ENCODE results near the gene GHRH. TPM values are rescaled to one million over a fixed set of nuclear protein-coding genes. Genes with fewer than 3 reads are reported as not detected.
A peak's percentile ranks its signal among the peaks of the same experiment; 100 is the strongest.

Gene GHRH
- total and polyA plus RNA-seq, 2 experiments from 2014 or later, result not detected

DNA sequence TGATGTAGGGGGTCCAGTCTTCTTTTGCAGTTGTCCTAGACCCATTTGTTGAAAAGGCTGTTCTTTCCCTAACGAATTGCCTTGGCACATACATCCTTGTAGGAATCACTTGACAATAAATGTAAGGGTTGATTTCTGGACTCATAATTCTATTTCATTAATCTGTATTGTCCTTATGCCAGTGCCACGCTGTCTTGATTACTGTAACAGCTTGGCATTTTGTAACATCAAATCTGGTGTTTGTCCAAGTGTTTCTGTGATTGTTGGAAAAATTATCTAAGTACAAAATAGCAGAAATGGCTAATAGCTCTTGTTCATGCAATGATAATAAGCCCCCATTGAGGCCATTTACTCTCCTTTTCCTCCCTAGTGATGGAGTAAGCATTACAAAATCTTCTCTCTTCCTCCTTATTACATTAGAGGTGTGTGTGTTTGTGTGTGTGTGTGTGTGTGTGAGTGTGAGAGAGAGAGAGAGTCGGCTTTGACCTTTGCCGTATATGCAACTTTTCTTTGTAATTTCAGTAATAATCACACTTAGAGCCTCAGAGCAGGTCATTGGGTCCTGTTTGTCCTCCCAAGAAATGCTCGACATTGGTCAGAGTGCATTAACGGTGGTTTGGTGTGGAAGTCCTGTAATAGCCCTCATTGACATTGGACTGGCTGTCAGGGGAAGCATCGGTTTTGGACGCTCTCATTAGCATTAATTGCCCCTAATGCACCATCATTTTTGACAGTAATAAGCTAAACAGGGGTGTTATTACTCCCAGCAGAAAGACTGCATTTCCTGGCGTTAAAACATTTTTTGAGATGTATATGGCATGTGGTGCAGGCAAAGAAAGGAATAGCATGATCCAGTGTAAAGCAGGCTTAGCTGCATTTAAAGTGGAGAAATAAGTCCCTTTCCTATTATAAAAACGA is 41.6 kb downstream of the GHRH start:
- Histone ChIP-seq H3K4me3 (no peak overlapping the region), H3K4me2 (no peak overlapping the region), H3K4me1 (ENCODE audit: insufficient read depth) (no peaks in the 10 kb centered on the region), H3K36me3 (replicated peaks; ENCODE audit: insufficient read depth, low read depth) (no peaks in the 10 kb centered on the region), H3K9me2 (replicated peaks; ENCODE audit: insufficient read depth) (no peaks in the 10 kb centered on the region), H3K9me3 (ENCODE audit: low read depth) (no peaks in the 10 kb centered on the region), H4K20me1 (ENCODE audit: insufficient read depth, poor library complexity, severe bottlenecking) (no peaks in the 10 kb centered on the region), H3K79me2 (peaks cover 5% of the 10 kb centered on the region), H3K27me3 (no peaks in the 10 kb centered on the region), H2AFZ (no peak overlapping the region), H3K27ac (peak overlapping the region; percentile 10)
- TF ChIP-seq EZH2 (IDR thresholded peaks at IDR 0.05; ENCODE audit: borderline replicate concordance) (no peak), EZH2phosphoT487 (IDR thresholded peaks at IDR 0.05; ENCODE audit: low read depth, severe bottlenecking, unreplicated experiment) (no peak)
- TF ChIP-seq, protein P1, sequence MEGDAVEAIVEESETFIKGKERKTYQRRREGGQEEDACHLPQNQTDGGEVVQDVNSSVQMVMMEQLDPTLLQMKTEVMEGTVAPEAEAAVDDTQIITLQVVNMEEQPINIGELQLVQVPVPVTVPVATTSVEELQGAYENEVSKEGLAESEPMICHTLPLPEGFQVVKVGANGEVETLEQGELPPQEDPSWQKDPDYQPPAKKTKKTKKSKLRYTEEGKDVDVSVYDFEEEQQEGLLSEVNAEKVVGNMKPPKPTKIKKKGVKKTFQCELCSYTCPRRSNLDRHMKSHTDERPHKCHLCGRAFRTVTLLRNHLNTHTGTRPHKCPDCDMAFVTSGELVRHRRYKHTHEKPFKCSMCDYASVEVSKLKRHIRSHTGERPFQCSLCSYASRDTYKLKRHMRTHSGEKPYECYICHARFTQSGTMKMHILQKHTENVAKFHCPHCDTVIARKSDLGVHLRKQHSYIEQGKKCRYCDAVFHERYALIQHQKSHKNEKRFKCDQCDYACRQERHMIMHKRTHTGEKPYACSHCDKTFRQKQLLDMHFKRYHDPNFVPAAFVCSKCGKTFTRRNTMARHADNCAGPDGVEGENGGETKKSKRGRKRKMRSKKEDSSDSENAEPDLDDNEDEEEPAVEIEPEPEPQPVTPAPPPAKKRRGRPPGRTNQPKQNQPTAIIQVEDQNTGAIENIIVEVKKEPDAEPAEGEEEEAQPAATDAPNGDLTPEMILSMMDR (IDR thresholded peaks at IDR 0.05; ENCODE audit: poor library complexity), result no peak
- 81% methylated on average over 10 of the region's 10 CpGs for WGBS (ENCODE audit: low lambda C conversion rate, missing lambda C conversion rate)
- no peak for DNase-seq (ENCODE audit: low spot score)

DNA sequence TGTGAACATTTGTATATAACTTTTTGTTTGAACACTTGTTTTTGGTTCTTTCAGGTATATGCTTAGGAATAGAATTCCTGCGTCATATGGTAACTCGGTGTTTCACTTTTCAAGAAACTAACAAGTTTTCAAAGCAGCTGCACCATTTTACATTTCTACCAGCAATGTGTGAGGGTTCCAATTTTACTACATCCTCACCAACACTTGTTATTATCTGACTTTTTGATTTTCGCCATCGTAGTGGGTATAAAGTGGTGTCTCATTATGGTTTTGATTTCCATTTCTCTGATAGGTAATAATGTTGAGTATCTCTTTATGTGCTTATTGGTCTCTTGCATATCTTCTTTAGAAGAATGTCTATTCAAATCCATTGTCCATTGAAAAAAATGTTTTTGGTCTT is 42.6 kb downstream of the GHRH start:
- TF ChIP-seq, protein P1 (IDR thresholded peaks at IDR 0.05; ENCODE audit: poor library complexity), result no peak
- no peak for TF ChIP-seq EZH2 (IDR thresholded peaks at IDR 0.05; ENCODE audit: borderline replicate concordance)
- DNase-seq (ENCODE audit: low spot score), result no peak
- Histone ChIP-seq H3K4me1 (ENCODE audit: insufficient read depth) (no peaks in the 10 kb centered on the region), H3K9me2 (replicated peaks; ENCODE audit: insufficient read depth) (no peaks in the 10 kb centered on the region), H4K20me1 (ENCODE audit: insufficient read depth, poor library complexity, severe bottlenecking) (no peaks in the 10 kb centered on the region), H3K79me2 (peaks cover 5% of the 10 kb centered on the region), H3K9me3 (ENCODE audit: low read depth) (no peaks in the 10 kb centered on the region), H3K27me3 (no peaks in the 10 kb centered on the region), H3K4me2 (no peak overlapping the region), H3K27ac (no peak overlapping the region), H2AFZ (no peak overlapping the region), H3K36me3 (replicated peaks; ENCODE audit: insufficient read depth, low read depth) (no peaks in the 10 kb centered on the region), H3K4me3 (no peak overlapping the region)
- 73% methylated on average over 4 of the region's 4 CpGs for WGBS (ENCODE audit: low lambda C conversion rate, missing lambda C conversion rate)

DNA sequence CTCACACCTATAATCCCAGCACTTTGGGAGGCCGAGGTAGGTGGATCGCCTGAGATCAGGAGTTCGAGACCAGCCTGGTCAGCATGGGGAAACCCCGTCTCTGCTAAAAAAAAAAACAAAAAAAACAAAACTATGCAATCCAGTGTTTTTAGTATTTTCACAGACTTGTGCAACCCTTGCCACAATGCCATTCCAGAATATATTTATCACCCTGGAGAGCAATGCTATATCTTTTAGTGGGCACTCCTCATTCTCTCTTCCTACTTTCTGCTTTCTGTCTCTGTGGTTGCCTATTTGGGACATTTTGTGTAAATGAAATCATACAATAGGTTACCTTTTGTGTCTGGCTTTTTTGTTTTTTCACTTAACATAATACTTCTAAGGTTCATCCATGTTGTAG is 43.2 kb downstream of the GHRH start:
- H3K36me3 ChIP-seq (replicated peaks; ENCODE audit: insufficient read depth, low read depth), result no peaks in the 10 kb centered on the region
- TF ChIP-seq EZH2phosphoT487 (IDR thresholded peaks at IDR 0.05; ENCODE audit: low read depth, severe bottlenecking, unreplicated experiment) (no peak), EZH2 (IDR thresholded peaks at IDR 0.05; ENCODE audit: borderline replicate concordance) (no peak)
- TF ChIP-seq, protein P1 (IDR thresholded peaks at IDR 0.05; ENCODE audit: poor library complexity), result no peak
- no peaks in the 10 kb centered on the region for H4K20me1 ChIP-seq (ENCODE audit: insufficient read depth, poor library complexity, severe bottlenecking)
- WGBS (ENCODE audit: low lambda C conversion rate, missing lambda C conversion rate), result 98% methylated on average over 4 of the region's 4 CpGs
- H3K4me2 ChIP-seq, result no peak overlapping the region
- H2AFZ ChIP-seq, result no peak overlapping the region
- no peak overlapping the region for H3K4me3 ChIP-seq
- no peaks in the 10 kb centered on the region for H3K9me2 ChIP-seq (replicated peaks; ENCODE audit: insufficient read depth)
- peaks cover 5% of the 10 kb centered on the region for H3K79me2 ChIP-seq
- H3K27me3 ChIP-seq, result no peaks in the 10 kb centered on the region
- DNase-seq (ENCODE audit: low spot score), result no peak
- no peaks in the 10 kb centered on the region for H3K4me1 ChIP-seq (ENCODE audit: insufficient read depth)
- H3K27ac ChIP-seq, result no peak overlapping the region
- H3K9me3 ChIP-seq (ENCODE audit: low read depth), result no peaks in the 10 kb centered on the region

Data from hepatocyte (in vitro differentiated cells).